ENCODE results near the gene ATG13.

- TF ChIP-seq CTCF (IDR thresholded peaks at IDR 0.05; ENCODE audit: low read depth, low read length, poor library complexity, severe bottlenecking) (no peak), EZH2phosphoT487 (IDR thresholded peaks at IDR 0.05; ENCODE audit: borderline replicate concordance, low read length) (no peak)
Measured at GRCh38 chr11:46672381-46672839, 55.1 kb downstream of the ATG13 start.
